Gastroesophageal sphincter (tissue), 4 donors: ENCODE data around the gene HMGB1. TPM values are rescaled to one million over a fixed set of nuclear protein-coding genes. Genes with fewer than 3 reads are reported as not detected.
"Not testable (repeated sequence)": the region's sequence is repeated elsewhere in the genome, so short reads cannot be mapped to it uniquely, and the experiment has no call there.

ENCODE experiments used
- ATAC-seq: fragments of 150-250 bp; one replicate; pipeline ENCODE4 v1.9.1; 2016; ENCODE audit warnings: mild to moderate bottlenecking, moderate library complexity
- H3K27ac ChIP-seq, 4 donors: fragments of 200-600 bp; sonication (generic) in 3 of 4; 1 replicate in 3 of 4; 2 replicates in 1 of 4; pipeline ENCODE4 v1.5.1; 2016 to 2019
- H3K27me3 ChIP-seq: fragments of 200-600 bp; sonication (generic); one replicate; pipeline ENCODE4 v1.5.1; 2019
- H3K36me3 ChIP-seq, 2 donors: fragments of 200-600 bp; sonication (generic); one replicate each; pipeline ENCODE4 v1.5.1; 2019; ENCODE audit warnings: control low read depth in 1 of 2
- H3K4me1 ChIP-seq, 3 donors: fragments of 200-600 bp; sonication (generic); 1 replicate in 2 of 3; 2 replicates in 1 of 3; pipeline ENCODE4 v1.5.1; 2016 to 2019; ENCODE audit warnings: control low read depth in 2 of 3
- H3K4me3 ChIP-seq, 2 donors: fragments of 200-600 bp; sonication (generic); one replicate each; pipeline ENCODE4 v1.5.1; 2019; ENCODE audit warnings: mild to moderate bottlenecking in 1 of 2, moderate library complexity in 1 of 2
- H3K9me3 ChIP-seq, 3 donors: fragments of 200-600 bp; sonication (generic); one replicate each; pipeline ENCODE4 v1.5.1; 2017 to 2019; ENCODE audit warnings: control low read depth in 2 of 3
- EP300 ChIP-seq: sonication (generic); formaldehyde crosslinking; IDR thresholded peaks from one replicate; pipeline ENCODE4 v1.6.1; 2017; ENCODE audit warnings: antibody characterized with exemption, mild to moderate bottlenecking
- POLR2A ChIP-seq, 2 donors: fragments of 450-650 bp; IDR thresholded peaks; one replicate each; pipeline ENCODE4 v1.6.1; 2017; ENCODE audit warnings: antibody characterized with exemption in 2 of 2, mild to moderate bottlenecking in 2 of 2, moderate library complexity in 1 of 2
- POLR2AphosphoS5 ChIP-seq: sonication (generic); formaldehyde crosslinking; IDR thresholded peaks from one replicate; pipeline ENCODE4 v1.6.1; 2017; ENCODE audit warnings: antibody characterized with exemption
- WGBS, 2 donors: methylation state at CpG; one replicate each; pipeline ENCODE4 v1.1.5; 2018; ENCODE audit warnings: low coverage in 1 of 2; 5-methylcytosine and 5-hydroxymethylcytosine counted together
- total RNA-seq, 4 donors: library from RNA; depleted of rRNA; stranded (reverse); fragments of >200 nt; gene quantifications; one replicate each; pipeline ENCODE4 v1.1.0, GENCODE V29; 2016
- TF ChIP-seq, protein P1 (sequence below), 4 experiments: fragments of 200-600 bp in 2 of 4; fragments of 450-650 bp in 2 of 4; sonication (generic) in 1 of 4; IDR thresholded peaks; one replicate each; pipeline ENCODE4 v1.5.1; 2017 to 2019; ENCODE audit warnings: antibody characterized with exemption in 4 of 4, mild to moderate bottlenecking in 2 of 4, moderate library complexity in 2 of 4

The HMGB1 gene
- total RNA-seq, 4 donors from 2014 or later, result 255 to 350 (median 337) TPM

- Histone ChIP-seq H3K4me1 (peaks cover 0 to 34% (median 5%) of the 10 kb centered on the region in 3 donors), H3K4me3 (no peak overlapping the region), H3K27ac (peak overlapping the region in 3 of 4 donors; percentile 42 to 64 (median 57)), H3K27me3 (no peaks in the 10 kb centered on the region), H3K36me3 (peaks cover 0 to 7% of the 10 kb centered on the region in 2 donors), H3K9me3 (no peaks in the 10 kb centered on the region)
- peak; percentile 31 for ATAC-seq
- no peak for TF ChIP-seq POLR2AphosphoS5
- TF ChIP-seq POLR2A (IDR thresholded peaks at IDR 0.05), result no peak
- no peak for TF ChIP-seq EP300
- TF ChIP-seq, protein P1, sequence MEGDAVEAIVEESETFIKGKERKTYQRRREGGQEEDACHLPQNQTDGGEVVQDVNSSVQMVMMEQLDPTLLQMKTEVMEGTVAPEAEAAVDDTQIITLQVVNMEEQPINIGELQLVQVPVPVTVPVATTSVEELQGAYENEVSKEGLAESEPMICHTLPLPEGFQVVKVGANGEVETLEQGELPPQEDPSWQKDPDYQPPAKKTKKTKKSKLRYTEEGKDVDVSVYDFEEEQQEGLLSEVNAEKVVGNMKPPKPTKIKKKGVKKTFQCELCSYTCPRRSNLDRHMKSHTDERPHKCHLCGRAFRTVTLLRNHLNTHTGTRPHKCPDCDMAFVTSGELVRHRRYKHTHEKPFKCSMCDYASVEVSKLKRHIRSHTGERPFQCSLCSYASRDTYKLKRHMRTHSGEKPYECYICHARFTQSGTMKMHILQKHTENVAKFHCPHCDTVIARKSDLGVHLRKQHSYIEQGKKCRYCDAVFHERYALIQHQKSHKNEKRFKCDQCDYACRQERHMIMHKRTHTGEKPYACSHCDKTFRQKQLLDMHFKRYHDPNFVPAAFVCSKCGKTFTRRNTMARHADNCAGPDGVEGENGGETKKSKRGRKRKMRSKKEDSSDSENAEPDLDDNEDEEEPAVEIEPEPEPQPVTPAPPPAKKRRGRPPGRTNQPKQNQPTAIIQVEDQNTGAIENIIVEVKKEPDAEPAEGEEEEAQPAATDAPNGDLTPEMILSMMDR (IDR thresholded peaks at IDR 0.05), result no peak
- 10 to 26% methylated on average over 3 of the region's 3 CpGs for WGBS, 2 donors
Observed at GRCh38 chr13:30456290-30456689, 9.4 kb downstream of the HMGB1 start.

DNA sequence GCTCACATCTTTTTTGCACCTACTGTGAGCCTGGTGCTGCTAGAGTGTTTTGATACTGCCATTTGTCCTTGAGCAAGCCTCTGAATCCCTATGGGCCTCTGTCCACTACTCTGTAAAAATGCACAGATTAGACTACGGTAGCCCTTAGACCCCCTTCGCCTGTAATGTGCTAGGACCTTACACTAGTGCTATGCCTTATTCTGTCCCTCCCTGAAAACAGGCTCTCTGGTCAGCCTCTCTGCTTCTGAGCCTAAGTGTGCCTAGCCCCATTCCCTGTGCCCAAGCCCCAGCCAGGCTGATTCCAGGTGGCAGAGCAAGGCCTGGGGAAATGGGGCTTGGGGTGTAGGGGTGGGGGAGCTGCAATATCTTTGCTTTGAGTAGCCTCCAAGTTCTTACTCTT, 10.7 kb downstream of the HMGB1 start:
- peaks cover 0 to 32% (median 5%) of the 10 kb centered on the region in 3 donors for H3K4me1 ChIP-seq
- no peak overlapping the region for H3K27ac ChIP-seq
- TF ChIP-seq POLR2A (IDR thresholded peaks at IDR 0.05), result no peak
- no peak for TF ChIP-seq EP300
- TF ChIP-seq, protein P1 (IDR thresholded peaks at IDR 0.05), result no peak
- no peak for TF ChIP-seq POLR2AphosphoS5
- no peak overlapping the region for H3K4me3 ChIP-seq
- H3K36me3 ChIP-seq, result peaks cover 0 to 7% of the 10 kb centered on the region in 2 donors
- no peaks in the 10 kb centered on the region for H3K27me3 ChIP-seq
- no peaks in the 10 kb centered on the region for H3K9me3 ChIP-seq
- ATAC-seq, result no peak
- WGBS, 2 donors, result 88 to 100% methylated on average over 1 to 2 of the region's 2 CpGs

- no peak overlapping the region for H3K27ac ChIP-seq
- no peak for ATAC-seq
- WGBS, 2 donors, result 78 to 84% methylated on average over 4 of the region's 4 CpGs
- no peaks in the 10 kb centered on the region for H3K27me3 ChIP-seq
- H3K4me1 ChIP-seq, result peaks cover 0 to 21% (median 5%) of the 10 kb centered on the region in 3 donors
- H3K9me3 ChIP-seq, result no peaks in the 10 kb centered on the region
- peaks cover 0 to 7% of the 10 kb centered on the region in 2 donors for H3K36me3 ChIP-seq
- no peak for TF ChIP-seq POLR2A (IDR thresholded peaks at IDR 0.05)
- TF ChIP-seq, protein P1 (IDR thresholded peaks at IDR 0.05), result peak in 1 of 4 experiments; percentile 12
- no peak overlapping the region for H3K4me3 ChIP-seq
Observed at GRCh38 chr13:30453727-30454126, 12.0 kb downstream of the HMGB1 start.

GRCh38 chr13:30451476-30451875, 14.3 kb downstream of the HMGB1 start:
- H3K4me3 ChIP-seq, H3K9me3 ChIP-seq, H3K27me3 ChIP-seq, H3K36me3 ChIP-seq, H3K27ac ChIP-seq, ATAC-seq: not testable (repeated sequence)
- peaks cover 0 to 14% (median 5%) of the 10 kb centered on the region in 3 donors for H3K4me1 ChIP-seq
- WGBS, 2 donors, result 80 to 95% methylated on average over 1 to 5 of the region's 12 CpGs

- H3K4me3 ChIP-seq, result no peak overlapping the region
- WGBS, 2 donors, result 100% methylated on average over 2 of the region's 2 CpGs; no CpG with 5 or more reads in 1 of the 2 donors
- TF ChIP-seq, protein P1 (IDR thresholded peaks at IDR 0.05), result no peak
- TF ChIP-seq EP300, result no peak
- no peak for TF ChIP-seq POLR2AphosphoS5
- TF ChIP-seq POLR2A (IDR thresholded peaks at IDR 0.05), result no peak
- no peak for ATAC-seq
- no peaks in the 10 kb centered on the region for H3K36me3 ChIP-seq
- H3K4me1 ChIP-seq, result peaks cover 0 to 22% (median 4%) of the 10 kb centered on the region in 3 donors
- H3K9me3 ChIP-seq, result no peaks in the 10 kb centered on the region
- H3K27me3 ChIP-seq, result no peaks in the 10 kb centered on the region
- H3K27ac ChIP-seq, result no peak overlapping the region
Observed at GRCh38 chr13:30450066-30450465, 15.7 kb downstream of the HMGB1 start.
